GM12865 (cell line): ENCODE measurements around the gene PROM2.

Source experiments
- DNase-seq: peaks from one replicate; pipeline ENCODE4 v3.0.0; 2010; ENCODE audit warnings: low read depth
- H3K4me3 ChIP-seq: 2 replicates; pipeline ENCODE4 v1.5.1; 2011; ENCODE audit warnings: mild to moderate bottlenecking, low read depth, low read length, control low read depth
- CTCF ChIP-seq: IDR thresholded peaks from 2 replicates; pipeline ENCODE4 v1.5.1; 2011; ENCODE audit warnings: low read length, control low read depth, low read depth, inconsistent platforms; ENCODE audit not compliant: insufficient read depth; ENCODE audit errors: missing control alignments

Gene PROM2

GRCh38 chr2:95298486-95299111, 24.4 kb downstream of the PROM2 start:
- no peak overlapping the region for H3K4me3 ChIP-seq
- no peak for DNase-seq
- no peak for TF ChIP-seq CTCF

GRCh38 chr2:95299961-95300360, 25.7 kb downstream of the PROM2 start:
- DNase-seq = no peak
- no peak for TF ChIP-seq CTCF
- no peak overlapping the region for H3K4me3 ChIP-seq

GRCh38 chr2:95300450-95300849, 26.2 kb downstream of the PROM2 start:
- TF ChIP-seq CTCF = no peak
- peak; percentile 39 for DNase-seq
- H3K4me3 ChIP-seq = no peak overlapping the region

DNA sequence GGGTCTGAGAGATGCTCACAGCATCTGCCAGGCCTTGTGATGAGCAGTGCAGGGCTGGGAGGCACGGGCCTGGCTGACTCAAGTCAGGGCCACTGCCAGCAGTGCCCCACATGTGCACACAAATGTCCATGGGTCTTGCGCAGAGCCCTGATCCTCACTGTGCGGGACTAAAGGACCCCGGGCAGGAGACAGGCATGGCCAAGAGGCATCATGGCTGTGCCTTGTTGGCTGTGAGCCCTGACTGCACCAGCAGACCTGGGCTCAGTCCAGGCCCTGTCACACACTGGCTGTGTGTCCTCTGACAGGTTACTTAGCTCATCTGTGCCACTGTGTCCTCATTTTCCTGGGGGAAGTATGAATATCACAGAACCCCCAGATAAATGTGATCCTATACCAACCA, 26.9 kb downstream of the PROM2 start:
- H3K4me3 ChIP-seq = no peak overlapping the region
- DNase-seq = no peak
- no peak for TF ChIP-seq CTCF

DNA sequence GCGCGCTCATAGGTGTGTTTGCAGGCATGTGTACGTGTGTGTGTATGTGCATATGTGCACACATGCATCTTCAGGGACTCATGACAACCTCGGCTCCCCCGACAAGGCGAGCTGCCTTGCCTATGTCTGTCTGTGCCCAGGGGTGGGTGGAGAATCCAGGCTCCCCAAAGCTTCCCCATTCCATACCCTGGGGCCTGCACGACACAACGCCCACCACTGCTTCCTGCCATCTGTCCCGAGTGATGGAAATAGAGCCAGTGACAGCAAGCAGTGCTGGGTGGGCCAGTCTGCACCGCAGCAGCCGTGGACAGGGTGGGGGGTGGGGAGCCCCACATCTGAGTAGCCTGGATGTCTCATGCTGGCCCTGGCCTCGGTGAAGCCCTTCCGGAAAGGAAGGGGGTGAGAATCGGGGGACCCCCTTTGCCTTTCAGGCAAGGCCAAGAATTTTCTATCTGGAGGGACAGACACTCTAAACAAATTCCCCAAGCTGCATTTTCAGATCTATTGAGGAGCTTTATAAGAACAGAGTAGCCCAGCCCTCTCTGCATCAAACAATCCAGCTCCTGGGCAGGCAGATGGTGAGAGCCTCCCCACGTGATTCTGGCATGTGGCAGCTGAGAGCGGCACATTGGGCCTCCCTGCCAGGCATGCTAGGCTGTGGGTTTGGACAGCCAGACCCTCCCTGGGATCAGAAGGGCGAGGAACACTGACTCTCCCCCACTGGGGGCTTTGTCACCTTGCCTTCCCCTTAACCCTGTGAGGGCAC, 27.8 kb downstream of the PROM2 start:
- H3K4me3 ChIP-seq = no peak overlapping the region
- DNase-seq = no peak
- TF ChIP-seq CTCF = no peak

DNA sequence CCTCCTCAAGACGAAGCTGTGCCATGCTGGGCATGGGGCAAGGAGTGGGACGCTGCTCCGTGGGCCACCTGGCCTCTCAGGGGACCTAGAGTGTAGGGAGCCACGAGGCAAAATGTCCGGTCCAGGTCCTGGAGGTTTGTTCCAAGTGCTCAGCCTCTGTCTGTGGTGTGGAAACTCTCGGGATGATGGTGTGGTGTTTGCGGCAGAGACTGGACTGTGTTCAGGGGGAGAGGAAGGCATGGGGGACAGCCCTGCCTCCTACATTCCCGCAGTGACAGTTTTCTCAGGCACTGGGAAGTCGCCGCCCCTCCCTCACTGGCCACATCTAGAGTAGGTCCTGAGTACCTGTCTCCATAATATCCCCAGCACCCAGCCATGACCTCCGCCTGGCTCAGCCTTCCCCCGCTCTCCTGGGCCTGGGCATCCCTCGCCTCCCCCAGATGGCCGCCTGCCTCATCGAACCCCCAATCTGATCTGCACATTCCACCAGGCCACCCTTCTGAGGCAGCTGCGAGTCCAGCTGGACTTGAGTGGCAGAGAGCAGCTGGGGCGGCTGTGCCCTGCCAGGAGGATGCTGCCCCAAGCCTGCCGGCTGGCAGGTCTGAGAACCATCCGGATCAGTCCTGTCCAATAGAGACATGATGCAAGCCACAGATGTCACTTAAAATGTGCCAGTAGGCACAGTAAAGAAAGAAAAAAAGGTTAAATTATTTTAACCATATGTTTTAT, 29.1 kb downstream of the PROM2 start:
- TF ChIP-seq CTCF = no peak
- DNase-seq = no peak
- H3K4me3 ChIP-seq = no peak overlapping the region
